HG03521 (cell line): ENCODE measurements around the gene FAM83C.

Source experiments
- ATAC-seq: cut with Tn5 transposase; IDR thresholded peaks from one replicate; pipeline ENCODE4 v1.9.1; 2021; ENCODE audit warnings: mild to moderate bottlenecking, moderate library complexity; ENCODE audit not compliant: unreplicated experiment

FAM83C gene

GRCh38 chr20:35299780-35300179, 7.6 kb upstream of the FAM83C start:
- ATAC-seq: no peak

- no peak for ATAC-seq
Measured at GRCh38 chr20:35298264-35298663, 6.0 kb upstream of the FAM83C start.

DNA sequence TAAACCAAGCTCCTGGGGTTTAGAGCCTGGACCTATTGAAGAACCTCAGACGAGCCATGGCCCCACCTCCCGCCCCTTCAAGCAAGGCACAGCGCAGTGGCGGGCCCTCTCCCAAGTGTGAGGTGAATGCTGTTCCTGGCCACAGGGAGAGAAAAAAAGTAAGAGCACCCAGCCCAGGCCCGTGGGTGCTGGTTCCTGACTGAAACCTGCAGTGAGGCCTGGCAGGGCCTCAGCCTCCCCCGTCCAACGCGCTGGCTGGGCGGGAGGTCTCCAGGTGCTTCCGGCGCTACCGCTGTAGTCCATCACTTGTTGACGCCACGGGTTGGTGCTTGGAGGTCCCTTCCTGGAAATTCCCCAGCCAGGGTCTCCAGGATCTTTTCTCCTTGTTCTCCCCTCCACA, 5.5 kb upstream of the FAM83C start:
- no peak for ATAC-seq

GRCh38 chr20:35297155-35297554, 4.9 kb upstream of the FAM83C start:
- no peak for ATAC-seq

DNA sequence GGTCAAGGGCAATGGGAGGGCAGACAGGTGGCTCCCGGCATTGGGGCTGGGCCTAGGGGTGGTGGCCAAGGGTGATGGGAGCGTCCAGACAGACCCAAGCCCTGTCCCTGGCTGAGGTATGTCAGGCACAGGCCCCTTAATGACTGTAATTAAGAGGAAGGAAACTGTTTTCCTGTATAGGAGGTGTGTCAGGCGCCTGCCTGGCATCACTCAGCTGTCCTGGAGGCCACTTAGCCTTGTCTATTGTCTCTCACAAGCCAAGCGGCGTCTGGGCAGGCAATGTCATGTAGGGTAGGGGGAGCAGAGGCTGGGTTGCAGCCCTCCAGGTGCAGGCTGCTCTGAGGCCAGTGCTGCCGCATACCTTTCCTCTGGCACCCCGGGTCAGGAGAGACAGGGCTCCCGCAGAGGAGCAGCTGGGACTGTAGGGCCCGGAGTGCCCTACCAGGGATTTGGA, 3.9 kb upstream of the FAM83C start:
- no peak for ATAC-seq

DNA sequence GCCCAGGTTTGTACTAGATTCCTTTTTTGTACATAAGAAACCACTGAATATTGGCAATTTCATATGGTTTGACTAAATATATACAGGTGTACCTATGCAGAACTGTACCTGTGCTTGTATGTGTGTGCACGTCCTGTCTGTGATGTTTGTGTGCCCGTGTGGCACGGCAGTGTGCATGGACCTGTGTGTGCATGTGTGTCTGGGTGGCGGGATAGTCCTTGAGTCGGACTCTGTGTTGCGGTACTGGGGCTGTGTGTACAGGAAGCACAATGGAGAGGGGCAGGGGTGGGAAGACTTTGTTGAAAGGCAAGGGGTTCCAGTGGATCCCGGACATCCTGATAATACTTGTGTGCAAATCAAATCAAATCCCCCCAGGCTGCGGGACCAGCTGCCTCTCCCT, 3.4 kb upstream of the FAM83C start:
- ATAC-seq: no peak

- ATAC-seq: no peak
Measured at GRCh38 chr20:35295058-35295457, 2.8 kb upstream of the FAM83C start.

DNA sequence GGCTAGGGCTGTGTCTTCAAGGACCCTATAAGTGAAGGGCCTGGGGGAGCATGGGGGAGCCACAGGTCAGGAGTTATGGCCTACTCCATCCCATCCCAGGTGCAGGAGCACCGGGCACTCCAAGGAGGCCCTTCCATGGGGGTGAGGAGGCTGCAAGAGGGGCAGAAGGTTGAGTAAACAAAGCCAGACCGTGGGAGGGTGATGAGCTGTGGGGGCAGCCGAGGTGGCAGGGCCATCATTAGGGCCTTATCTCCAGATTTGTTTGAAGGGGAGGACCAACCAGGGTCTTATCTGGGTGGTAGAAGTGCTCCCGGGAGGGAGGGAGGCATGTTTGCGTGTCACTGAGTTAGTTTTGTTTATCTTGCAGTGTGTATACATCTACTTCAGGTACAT, 2.1 kb upstream of the FAM83C start:
- ATAC-seq: no peak

DNA sequence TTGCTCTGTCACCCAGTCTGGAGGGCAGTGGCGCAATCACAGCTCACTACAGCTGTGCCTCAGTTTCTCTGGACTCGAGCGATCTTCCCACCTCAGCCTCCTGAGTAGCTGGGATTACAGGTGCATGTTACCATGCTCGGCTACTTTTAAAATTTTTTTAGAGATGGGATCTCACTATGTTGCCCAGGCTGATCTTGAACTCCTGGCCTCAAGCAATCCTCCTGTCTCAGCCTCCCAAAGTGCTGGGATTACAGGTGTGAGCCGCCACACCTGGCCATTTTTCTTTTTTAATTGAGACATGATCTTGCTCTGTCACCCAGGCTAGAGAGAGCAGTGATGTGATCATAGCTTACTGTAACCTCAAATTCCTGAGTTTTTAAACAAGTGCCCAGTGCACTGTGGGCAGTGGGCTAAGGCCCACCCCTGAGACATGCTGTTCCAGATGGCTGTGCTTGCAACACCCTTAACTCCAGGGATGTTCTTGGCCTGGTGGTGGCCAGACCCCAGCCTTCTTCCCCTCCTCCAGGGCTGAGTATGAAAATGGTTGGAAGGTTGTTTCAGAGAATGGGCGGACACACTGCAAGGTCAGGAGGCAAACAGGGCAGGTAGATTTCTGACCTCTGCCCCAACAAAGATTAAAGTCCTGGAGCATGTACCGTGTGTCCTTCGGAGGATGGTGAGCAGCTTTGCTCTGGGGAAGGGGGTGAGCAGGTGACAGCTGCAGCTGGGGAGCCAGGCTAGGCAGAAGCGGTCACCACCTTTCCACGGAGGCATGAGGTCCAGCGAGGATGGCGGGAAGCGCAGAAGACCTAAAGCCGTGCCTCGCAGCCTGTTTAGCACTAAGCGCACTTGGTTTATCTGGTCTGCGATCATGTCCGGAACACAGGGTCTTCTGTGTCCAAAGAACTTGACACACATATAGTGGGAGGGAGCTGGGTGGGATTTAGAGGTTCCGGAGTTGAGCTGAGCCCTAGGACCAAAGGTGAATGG, 1.4 kb upstream of the FAM83C start:
- ATAC-seq: no peak

- no peak for ATAC-seq
Measured at GRCh38 chr20:35292504-35293285, 470 bp upstream of the FAM83C start.

- ATAC-seq: no peak
Measured at GRCh38 chr20:35290887-35291417, 1.3 kb downstream of the FAM83C start.

DNA sequence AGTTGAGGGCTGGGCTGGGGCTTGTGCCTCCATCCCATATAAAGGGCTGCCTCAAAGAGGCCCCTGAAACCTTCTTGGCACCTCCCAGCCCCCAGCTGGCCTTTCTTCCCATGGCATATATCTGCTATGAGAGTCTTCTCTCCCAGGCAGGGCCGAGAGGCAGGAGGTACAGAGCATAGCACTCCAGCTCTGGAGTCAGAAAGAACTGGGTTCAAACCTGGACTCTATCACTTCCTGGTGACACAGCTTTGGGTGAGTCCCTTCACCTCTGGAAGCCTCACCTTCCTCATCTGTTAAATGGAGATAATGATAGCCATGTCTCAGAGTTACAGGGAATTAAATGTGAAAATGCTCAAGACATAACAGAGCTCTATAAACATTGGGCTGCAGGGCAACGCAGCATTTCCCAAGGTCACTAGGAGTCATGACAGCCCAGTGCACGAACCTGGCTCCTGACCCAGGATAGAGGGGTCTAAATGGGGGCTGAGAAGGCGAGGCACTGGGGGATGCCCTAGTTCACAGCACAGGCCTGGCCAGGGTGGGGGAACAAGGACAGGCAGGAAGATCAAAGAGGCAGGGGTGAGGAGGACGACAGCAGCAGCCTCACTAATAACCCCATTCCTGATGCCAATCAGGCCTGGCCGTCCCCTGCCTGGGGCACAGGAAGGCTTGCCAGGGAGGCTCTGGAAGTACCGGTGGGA, 1.9 kb downstream of the FAM83C start:
- ATAC-seq: no peak

GRCh38 chr20:35288325-35289060, 3.7 kb downstream of the FAM83C start:
- ATAC-seq: no peak

GRCh38 chr20:35287509-35288324, 4.5 kb downstream of the FAM83C start:
- no peak for ATAC-seq

DNA sequence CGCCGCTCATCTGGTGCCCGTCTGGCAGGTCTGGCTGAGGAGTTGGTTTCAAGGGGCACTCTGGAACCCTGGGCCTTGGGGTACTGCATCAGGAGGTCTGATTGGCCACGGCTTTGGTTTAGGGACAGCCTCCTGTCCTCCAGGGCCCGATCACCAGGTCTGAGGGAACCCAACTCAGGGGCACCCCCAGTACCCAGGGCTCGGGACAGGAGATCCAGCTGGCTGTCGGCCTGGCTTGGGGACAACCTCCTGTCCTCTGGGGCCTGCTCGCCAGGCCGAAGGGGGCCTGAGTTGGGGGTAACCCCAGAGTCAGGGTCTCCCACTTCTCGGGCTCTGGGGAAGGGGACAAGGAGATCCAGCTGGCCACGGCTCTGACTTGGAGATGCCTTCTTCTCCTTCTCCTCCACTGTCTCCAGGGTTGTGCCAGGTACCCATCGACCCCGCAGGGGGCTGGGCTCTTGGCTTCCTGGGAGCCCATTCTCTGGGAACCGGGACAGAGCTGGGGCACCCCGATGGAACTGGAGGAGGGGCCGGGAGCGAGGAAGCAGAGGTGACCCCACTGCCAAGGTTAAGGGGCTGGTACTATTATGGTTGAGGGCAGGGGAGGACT, 5.2 kb downstream of the FAM83C start:
- no peak for ATAC-seq

- no peak for ATAC-seq
Measured at GRCh38 chr20:35286077-35286898, 5.9 kb downstream of the FAM83C start.

- ATAC-seq: no peak
Measured at GRCh38 chr20:35285806-35286076, 6.5 kb downstream of the FAM83C start.

GRCh38 chr20:35284992-35285805, 7.0 kb downstream of the FAM83C start:
- ATAC-seq: no peak
